ENCODE data around the gene PGM1.

PGM1 gene

DNA sequence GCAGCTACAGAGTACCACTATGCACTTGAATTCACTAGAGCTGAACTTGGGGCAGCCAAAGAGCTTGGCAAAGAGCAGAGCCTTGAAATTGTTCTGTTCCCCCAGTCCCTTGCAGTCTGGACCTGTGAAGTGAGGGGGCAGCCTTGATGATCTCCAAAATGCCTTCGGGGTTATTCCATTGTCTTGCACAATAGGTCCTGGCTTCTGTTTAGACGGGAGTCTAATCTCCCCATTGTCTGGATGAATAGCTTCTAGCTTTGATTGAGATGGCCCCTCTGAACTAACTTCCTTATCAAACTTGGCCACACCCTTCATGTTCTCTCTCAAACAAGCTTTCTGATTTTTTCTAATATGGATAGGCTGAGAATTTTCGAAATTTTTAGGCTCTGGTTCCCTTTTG, 72.6 kb downstream of the PGM1 start:
- no peak for DNase-seq (ENCODE audit: low read depth)

DNA sequence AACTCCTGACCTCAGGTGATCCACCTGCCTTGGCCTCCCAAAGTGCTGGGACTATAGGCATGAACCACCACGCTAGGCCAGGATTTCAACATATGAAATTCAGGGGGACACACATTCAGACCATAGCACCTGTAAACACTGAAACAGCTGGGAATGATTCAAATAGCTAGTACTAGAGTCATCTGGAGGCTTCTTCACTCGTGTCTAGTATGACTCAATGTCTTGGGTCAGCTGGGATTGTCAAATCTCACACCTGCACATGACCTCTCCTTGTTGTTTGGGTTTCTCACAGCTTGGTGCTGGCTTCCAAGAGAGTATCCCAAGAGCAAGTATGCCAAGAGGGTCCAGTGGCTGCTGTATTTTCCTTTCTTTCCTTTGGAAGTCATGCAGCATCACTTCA, 75.1 kb downstream of the PGM1 start:
- DNase-seq (ENCODE audit: low read depth) = no peak

DNA sequence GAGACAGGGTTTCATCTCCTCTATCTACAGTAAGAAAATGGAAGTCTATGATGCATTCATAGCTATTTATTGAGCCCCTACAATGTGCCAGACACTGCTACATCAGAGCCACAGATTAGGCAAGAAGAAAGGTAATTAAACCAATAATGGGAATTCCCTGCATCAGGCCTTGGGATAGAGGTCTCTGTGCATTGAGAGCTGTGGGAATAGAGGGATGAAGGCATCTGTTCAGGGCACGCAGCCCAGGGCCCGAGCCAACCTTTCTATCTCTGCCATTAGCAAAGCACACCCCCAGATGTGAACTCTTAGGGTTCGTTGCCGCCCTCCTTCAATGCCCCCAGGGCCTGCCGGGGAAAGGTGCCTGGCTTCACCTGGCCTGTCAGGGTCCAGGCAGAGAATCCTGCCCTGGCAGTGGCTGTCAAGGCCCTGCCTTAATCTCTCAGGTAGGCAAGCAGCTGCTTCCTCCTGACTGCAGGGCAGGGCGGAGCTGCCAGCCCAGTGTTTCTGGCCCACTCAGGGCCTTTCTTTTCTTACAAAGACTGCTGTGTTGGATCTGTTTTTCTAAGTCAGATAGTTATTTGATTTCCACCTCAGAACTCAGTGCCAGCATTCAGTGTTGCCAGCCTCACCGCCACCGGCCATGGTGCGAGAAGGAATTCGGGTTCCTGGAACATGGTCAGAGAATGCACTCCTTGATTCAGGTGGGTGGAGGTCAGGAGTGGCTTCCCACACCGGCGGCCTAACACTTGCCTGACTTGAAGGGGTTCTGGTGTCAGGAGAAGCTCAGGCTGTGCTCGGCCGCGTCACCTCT, 76.1 kb downstream of the PGM1 start:
- DNase-seq (ENCODE audit: low read depth) = no peak

DNA sequence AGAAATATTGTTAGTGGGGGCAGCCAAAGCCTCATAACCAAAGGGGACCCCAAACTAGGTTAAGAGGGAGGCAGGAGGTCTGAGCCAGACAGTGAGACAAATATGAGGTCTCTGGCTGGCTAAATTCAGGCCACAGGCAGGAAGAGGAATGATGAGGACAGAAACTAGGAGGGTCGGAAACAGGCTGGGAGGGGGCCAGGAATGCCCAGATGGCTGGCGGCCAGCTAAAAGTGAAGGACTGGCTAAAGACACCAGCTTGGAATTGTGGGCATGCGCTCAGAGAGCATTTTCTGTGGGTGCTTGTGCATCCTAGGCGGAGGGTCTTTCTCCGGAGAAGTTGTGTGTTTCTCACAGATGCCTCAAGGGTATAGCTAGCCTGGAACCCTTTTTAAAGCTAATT, 77.0 kb downstream of the PGM1 start:
- DNase-seq (ENCODE audit: low read depth) = no peak

DNA sequence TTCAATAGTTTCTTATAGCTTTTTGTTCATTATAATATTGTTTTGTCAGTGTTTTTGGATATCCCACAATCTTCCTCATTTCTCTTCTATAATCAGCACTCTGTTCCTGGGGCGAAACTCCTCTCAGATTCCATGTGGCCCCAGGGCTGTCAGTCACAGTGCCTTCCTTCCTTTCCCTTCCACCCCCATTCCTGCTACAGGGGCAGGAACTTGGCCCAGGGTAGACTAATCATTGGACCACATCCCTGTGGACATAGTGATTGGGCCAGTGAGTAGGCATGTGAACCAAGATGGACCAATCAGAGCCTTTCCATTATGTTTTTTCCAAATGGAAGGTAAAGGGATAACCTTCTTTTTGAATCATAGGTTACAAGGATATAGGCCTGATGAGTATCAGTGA, 78.3 kb downstream of the PGM1 start:
- DNase-seq (ENCODE audit: low read depth) = no peak

DNA sequence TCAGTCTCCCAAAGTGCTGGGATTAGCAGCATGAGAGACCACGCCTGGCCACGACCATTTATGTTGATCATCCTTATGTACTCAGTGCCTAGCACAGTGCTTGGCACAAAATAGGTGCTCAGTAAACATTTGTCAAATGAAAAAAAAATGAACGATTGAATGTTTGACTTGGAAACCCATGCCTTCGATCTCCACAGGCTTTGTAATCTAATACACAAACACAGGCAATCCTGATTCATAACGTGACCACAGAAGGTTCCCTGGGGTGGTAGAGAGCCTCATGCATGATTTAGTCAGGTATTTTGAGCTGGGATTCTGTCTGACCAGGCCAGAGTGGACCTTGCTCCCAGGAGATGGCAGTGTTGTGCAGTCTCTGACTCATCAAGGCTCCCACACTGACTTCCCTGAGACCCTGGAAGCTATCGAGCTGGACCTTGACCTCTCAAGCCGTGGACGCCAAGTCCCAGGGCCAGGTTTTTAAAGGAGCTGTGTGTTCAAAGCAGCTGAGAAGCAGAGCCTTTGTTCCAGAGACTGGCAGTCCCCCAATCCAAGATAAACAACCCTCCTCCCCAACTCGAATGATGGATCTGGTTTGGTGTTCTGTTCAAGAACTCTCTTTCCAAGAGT, 81.1 kb downstream of the PGM1 start:
- DNase-seq (ENCODE audit: low read depth) = no peak

DNA sequence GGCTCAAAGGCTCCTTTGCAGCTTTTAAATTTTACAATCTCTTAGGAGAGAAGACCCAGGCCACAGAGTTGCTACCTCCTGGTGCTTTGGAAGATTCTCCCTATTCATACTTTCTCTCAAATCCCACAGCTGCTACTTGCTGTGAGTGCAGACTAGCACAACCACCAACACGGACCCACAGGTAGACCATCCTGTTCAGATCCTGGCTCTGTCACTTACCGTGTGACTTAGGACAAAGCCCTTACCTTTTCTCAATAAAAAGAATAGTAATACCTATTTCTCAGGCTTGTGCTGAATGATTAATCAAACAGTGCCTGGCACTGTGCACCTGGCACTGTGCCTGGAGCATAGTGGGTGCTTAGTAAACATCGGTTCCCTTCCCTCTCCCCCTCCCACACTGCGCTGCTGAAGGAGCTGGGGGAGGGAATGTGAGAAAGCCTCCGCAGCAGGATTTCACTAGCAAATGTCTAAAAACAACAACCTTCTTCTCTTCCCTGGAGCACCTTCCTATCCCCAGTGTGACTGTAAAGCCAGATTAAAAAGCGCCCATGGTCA, 81.7 kb downstream of the PGM1 start:
- no peak for DNase-seq (ENCODE audit: low read depth)

DNA sequence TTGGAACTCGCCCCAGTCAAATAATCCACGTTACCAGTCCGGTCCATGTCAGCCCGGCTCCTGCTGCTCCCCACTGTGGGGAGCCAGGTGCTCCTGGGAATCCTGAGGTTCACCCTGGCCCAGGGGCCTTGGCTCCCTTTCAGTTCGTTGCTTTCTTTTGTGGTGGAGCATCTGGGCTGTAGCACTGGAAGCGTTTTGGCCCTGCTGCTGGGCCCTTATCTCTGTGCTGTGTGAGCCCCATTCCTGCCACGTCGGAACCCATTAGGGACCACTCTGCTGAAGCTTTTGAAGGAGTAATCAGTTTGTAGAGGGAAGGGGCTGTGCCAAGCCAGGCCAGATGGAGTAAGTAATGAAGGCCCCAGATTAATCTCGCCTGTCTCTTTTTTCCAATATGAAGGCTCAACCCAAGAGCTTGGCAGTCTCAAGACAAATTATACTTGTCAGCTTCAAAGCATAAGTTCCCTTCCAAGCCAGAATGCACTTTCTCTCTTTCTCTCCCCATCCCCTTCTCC, 82.3 kb downstream of the PGM1 start:
- no peak for DNase-seq (ENCODE audit: low read depth)

DNA sequence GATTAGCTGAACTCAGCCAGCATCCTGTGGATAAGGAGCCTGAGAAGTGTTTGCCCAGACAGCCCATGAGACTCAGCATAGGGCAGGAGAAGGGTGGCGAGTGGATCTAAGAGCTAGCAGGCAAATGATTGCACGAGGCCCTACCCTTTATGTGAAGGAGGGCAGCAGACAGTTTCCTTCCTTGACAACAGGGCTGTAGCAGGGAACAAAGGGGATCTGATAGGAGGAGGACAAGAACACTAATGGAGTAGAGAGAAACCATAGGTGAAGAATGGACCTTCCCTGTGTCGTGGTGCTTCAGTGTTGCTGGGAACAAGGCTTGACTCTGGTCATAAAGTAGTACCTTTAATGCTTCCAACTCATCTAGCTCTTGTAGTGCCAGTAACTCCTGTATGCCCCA, 84.3 kb downstream of the PGM1 start:
- no peak for DNase-seq (ENCODE audit: low read depth)

DNA sequence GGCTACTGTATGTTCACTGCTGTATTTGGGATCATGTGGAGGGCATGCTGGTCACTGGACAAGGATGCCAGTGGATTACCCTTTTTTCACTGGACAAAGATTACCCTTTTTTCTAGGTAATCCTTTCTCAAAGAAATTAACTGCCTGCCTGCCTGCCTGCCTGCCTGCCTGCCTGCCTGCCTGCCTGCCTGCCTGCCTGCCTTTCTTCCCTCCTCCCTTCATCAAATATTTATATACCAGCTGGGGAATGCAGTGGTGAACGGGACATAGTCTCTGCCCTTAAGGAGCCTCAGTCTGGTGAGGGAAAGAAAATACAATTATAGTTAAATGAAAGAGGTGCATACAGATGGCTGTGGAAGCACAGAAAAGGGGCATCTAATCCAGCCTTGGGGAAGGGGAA, 85.0 kb downstream of the PGM1 start:
- DNase-seq (ENCODE audit: low read depth) = no peak

DNA sequence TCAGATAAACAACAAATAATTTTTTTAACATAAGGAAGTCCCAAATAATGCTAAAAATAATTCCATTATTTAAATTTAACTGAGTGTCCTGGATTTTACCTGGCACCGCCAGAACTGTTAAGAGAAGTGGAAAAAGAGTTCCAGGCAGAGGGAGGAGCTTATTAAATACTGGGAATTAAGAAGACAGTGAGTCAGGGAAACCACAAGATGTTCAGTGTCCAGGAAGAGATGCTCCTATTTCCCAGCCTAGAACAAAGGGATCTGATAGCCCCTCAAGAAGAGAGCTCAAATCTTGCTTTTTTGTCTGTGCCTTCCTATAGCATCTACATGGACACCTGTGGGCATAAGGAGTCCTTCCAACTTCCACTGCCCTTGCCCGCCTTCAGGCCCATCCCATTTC, 85.9 kb downstream of the PGM1 start:
- no peak for DNase-seq (ENCODE audit: low read depth)

DNA sequence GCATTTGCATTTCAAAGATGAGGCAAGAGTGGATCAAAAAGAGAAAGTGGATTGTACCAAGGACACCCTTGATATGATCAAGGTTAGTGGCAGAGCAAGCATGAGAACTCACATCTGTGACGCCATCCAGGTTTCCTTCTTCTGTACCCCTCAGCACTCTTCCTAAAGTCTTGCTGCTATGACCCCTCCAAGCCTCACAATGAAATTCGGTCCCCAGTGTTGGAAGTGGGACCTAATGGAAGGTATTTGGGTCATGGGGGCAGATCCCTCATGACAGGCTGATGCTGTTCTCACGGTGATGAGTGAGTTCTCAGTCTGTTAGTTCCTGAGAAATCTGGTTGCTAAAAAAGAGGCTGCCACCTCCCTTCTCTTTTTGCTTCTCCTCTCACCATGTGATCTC, 86.4 kb downstream of the PGM1 start:
- DNase-seq (ENCODE audit: low read depth) = no peak

DNA sequence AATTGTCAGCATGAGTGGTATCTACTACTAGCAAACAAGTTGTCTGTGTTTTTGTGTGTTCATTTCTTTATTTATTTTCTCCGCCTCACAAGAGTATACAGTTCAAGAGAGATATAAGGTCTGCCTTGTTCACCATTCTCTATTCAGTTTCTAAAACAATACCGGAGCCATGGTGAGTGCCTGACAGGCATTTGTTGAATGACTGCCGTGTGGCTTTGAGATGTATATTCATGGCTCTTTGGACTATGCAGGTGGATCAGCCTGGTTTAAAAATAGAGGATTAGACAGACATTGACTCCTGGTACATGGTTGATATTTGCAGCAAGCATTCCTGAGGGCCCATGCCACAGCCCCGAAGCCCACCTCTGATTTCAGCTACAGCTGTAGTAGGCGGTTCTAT, 89.7 kb downstream of the PGM1 start:
- DNase-seq (ENCODE audit: low read depth) = no peak

DNA sequence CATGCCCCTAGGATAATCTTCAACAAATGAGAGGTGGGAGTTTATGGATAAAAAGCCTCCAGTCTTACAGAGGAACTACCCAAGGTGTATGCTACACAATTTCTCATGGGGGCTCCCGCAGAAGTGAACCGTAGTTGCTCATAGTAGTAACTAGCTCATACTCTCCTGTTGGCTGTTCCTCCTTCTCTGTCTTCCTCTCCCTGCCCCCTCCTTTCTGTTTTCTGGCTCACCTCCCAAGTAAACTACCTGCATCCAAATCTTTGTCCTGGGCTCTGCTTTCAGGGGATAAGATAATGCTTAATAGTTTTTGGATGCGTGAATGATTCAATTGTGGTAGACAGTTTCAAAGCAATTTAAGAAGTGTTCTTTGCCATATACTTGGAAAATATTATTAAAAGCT, 90.5 kb downstream of the PGM1 start:
- no peak for DNase-seq (ENCODE audit: low read depth)

DNA sequence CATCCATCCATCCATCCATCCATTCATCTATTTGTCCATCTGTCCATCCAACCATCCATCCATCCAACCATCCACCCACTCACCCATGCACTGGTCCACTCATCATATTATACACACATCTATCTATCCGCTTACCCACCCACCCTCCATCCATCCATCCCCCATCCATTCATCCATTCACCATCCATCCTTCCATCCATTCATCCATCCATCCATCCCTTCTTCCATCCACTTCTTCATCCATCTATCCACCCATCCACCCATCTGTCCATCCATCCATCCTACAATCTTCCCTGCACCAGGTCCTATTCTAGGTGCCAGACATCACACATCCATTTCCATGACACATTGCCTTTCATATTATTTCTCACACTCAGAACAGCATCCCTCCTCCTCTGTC, 93.5 kb downstream of the PGM1 start:
- DNase-seq (ENCODE audit: low read depth) = no peak

DNA sequence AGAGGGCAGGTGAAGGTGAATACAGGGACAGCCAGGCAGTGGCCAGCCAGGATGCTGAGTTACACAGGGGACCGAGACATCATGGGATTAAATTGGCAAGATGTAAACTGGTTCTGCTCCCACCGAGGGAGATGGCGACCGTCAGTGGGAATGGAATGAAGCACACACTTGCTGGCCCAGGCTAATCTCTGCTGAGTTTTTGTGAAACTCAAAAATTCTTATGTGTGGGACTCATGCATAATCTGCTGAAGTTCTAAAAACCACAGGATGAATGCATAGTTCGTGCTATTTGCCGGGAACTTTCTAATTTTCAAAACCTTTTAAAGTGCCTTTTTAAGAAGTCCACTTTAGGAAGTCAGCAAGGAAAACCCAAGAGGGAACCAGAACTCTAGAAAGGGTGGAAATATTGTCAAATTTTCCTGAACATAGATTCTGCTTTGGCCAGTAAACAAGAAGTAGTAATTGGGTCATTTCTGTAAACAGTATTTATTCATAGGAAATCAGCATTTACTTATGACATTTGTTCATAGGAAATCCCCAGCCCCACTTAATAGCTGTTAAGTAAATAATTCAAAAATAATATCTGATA, 95.2 kb downstream of the PGM1 start:
- no peak for DNase-seq (ENCODE audit: low read depth)

DNA sequence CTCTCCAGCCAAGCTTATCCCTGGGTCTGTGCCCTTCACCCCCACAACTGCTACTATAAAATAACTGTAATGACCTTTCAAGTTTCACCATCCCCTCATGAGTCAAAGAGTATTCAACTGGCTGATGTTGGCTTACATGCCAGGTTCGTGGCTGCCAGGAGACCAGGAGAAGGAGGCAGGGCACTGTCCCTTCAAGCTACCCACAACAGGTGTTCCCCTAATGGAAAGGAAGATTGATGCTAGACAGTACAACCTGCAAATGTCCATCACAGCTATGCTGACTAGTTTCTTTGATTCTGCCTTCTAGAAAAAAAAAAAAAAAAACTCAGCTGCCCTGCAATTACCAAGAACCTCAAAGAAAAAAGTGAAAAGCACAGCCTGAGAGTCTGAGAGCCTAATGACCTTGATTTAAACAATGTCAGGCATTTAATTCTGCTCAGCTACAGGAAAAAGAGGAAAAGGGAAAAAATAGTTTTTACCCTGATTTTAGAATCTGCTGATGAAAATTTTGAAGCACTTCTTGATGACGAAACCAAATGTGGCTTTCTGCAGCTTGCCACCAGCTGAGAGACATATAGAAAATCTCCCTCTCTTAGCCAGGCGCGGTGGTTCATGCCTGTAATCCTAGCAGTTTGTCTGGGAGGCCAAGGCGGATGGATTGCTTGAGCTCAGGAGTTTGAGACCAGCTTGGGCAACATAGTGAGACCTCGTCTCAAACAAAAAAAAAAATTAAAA, 97.9 kb downstream of the PGM1 start:
- no peak for DNase-seq (ENCODE audit: low read depth)

DNA sequence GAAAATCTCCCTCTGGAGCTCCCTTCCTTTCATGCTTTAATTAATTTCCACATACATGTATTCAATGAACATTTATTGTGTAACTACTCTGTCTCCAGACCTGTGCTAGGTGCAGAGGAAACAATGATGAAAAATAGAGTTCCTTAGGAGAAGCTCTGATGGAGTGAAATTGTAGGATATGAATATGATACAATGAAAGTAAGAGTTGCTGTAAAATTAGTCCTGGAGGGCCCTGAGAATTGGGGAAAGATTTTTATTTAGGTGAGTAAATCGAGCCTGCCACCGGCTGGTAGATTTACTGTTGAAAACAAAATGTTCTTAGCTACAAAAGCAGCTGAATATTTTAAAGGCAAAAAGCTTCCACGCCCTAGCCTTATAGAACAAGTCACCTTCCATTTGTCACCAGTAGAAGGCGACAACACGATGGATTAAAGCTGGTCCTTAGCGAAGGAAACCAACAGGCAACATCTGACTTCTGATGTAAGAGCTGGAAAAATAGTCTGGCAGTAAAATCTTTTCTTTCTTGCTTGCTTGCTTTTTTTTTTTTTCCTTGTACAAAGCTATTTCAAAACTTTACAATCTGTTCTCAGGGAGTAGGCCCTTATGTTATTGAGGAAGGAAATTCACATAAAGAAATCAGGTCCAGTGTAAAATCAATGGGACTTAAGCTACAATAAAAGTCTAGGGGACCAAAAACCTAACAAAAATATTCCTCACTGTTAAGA, 98.7 kb downstream of the PGM1 start:
- no peak for DNase-seq (ENCODE audit: low read depth)

DNA sequence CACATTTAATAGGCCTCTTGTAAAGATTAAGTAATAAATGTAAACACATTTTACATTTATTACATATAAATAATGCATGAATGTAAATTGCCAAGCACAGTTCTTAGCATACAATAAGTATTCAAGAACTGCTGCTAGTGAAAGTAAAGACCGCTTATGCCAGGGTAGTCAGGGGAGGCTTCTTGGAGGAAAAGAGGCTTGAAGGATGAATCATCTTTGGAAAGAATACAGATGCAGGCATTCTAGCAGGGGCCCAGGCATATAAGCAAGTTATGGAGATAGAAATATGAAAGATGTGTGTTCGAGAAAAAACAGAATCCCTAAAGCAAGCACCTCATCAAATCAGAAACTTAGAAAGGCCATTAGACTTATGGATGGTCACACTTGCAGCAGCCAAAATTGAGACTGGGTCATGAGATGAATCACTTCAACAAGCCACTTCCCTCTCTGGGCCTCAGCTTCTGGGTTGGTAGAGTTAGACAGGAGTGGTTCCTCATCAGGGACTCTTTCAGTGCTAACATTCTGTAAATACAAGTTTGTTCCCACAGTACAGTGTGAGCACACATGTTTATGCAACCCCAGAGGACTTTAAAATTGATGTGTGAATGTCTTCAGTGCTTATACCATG, 100.8 kb downstream of the PGM1 start:
- DNase-seq (ENCODE audit: low read depth) = no peak

DNA sequence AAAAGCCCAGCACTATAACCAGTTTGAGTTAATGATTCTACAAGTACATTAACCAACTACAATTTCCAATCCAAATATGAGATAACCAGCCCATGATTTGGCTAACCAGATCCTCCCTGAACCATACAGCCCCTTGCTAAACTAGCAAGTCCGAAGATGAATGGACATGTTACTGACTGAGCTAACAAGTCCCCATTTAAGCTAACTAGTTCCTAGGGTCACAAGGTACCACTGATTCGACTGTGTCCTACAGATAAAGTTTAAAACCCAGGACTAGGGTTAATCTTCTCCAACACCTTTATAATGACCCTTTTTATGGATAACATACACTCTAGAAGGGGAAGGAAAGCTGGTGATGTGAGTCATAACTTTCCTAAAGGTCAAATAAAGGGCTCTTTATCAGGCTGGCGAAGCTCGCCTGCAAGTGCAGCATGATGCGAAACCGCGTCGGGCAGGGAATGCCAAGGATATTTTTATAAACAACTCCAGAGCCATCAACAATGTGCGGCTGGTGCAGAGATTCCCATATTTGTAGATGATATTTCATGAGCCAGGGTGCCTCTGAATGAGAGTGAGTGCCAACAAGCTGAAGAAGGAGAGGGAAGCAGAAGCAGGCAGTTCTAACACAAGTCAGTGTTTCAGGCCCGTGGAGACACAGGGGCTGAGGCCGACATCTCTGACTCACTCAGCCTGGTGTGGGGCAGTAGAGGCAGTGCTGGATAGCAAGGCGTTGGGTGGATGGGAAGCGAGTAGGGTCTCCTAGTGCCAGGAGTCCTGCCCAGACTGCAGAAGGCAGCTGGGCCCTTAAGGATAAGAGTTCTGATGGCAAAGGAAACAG, 105.0 kb downstream of the PGM1 start:
- no peak for DNase-seq (ENCODE audit: low read depth)

Data from T-helper 22 cell (primary cell).